Embryonic facial prominence (tissue), 1 donor: Measurements from ENCODE around the gene USP46.

Experiments used
- DNase-seq: peaks from one replicate; pipeline ENCODE4 v3.0.0-alpha.2; 2016; ENCODE audit errors: extremely low spot score

The USP46 gene

GRCh38 chr4:52657618-52658501 is 1.2 kb downstream of the USP46 start:
- peak; percentile 53 for DNase-seq

- DNase-seq = no peak
Measured at GRCh38 chr4:52657292-52657617, 1.8 kb downstream of the USP46 start.

- DNase-seq = no peak
Measured at GRCh38 chr4:52655506-52655905, 3.6 kb downstream of the USP46 start.

- no peak for DNase-seq
Measured at GRCh38 chr4:52651996-52652672, 7.0 kb downstream of the USP46 start.

- no peak for DNase-seq
Measured at GRCh38 chr4:52648836-52649235, 10.3 kb downstream of the USP46 start.

- DNase-seq = no peak
Measured at GRCh38 chr4:52646741-52647140, 12.4 kb downstream of the USP46 start.

- DNase-seq = no peak
Measured at GRCh38 chr4:52646096-52646495, 13.0 kb downstream of the USP46 start.

- no peak for DNase-seq
Measured at GRCh38 chr4:52645300-52645699, 13.8 kb downstream of the USP46 start.

GRCh38 chr4:52643785-52644244 is 15.3 kb downstream of the USP46 start:
- DNase-seq = no peak

- DNase-seq = no peak
Measured at GRCh38 chr4:52643190-52643589, 15.9 kb downstream of the USP46 start.

GRCh38 chr4:52641854-52642563 is 17.1 kb downstream of the USP46 start:
- no peak for DNase-seq

GRCh38 chr4:52640808-52641565 is 18.1 kb downstream of the USP46 start:
- DNase-seq = no peak

- DNase-seq = no peak
Measured at GRCh38 chr4:52638717-52639116, 20.4 kb downstream of the USP46 start.

GRCh38 chr4:52637116-52637515 is 22.0 kb downstream of the USP46 start:
- no peak for DNase-seq

GRCh38 chr4:52635560-52635959 is 23.5 kb downstream of the USP46 start:
- no peak for DNase-seq

- DNase-seq = no peak
Measured at GRCh38 chr4:52635130-52635529, 24.0 kb downstream of the USP46 start.

GRCh38 chr4:52633846-52634245 is 25.3 kb downstream of the USP46 start:
- DNase-seq = no peak

- no peak for DNase-seq
Measured at GRCh38 chr4:52628974-52629373, 30.1 kb downstream of the USP46 start.

- DNase-seq = no peak
Measured at GRCh38 chr4:52628543-52628942, 30.6 kb downstream of the USP46 start.

GRCh38 chr4:52627876-52628275 is 31.2 kb downstream of the USP46 start:
- no peak for DNase-seq

- DNase-seq = no peak
Measured at GRCh38 chr4:52625216-52625615, 33.9 kb downstream of the USP46 start.

GRCh38 chr4:52622564-52622963 is 36.5 kb downstream of the USP46 start:
- DNase-seq = no peak
